GM21825 (cell line): ENCODE results near the gene AEN.
A peak's percentile ranks its signal among the peaks of the same experiment; 100 is the strongest.
"Not testable (repeated sequence)": the region's sequence is repeated elsewhere in the genome, so short reads cannot be mapped to it uniquely, and the experiment has no call there.

Experiments used
- ATAC-seq: cut with Tn5 transposase; IDR thresholded peaks from one replicate; pipeline ENCODE4 v1.9.1; 2021; ENCODE audit warnings: mild to moderate bottlenecking, moderate library complexity; ENCODE audit not compliant: unreplicated experiment

The AEN gene

DNA sequence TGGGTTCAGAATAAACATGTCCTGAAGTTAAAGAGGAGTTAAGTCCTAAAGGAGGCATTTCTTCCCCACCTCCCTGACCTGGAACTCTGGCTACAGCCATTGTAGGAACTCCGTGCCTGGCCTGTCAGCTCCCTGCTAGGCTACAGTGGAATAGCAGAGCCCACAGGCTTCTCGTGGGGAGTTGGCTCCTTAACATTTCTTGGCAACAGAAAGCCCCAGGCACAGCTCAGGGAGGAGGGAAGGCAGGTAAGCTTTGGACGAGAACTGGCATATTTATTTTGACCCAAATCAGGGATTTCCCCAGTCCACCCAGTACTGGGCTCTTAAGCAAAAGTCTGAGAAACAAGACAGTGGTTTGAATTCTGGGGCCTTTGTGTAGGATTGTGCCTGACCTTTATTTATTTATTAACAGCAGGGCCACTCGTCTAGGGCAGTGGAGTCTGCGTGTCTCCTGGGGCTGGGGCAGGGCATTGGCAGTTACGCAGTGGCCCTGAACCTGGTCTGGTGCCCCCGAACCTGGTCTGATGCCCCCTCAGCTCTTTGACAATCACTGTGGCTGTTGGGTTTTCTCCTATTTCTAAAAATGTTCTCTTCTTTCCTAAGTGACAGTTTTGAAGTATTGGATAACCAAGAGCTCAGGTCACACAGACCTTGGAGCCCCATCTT, 9.8 kb downstream of the AEN start:
- ATAC-seq = no peak

DNA sequence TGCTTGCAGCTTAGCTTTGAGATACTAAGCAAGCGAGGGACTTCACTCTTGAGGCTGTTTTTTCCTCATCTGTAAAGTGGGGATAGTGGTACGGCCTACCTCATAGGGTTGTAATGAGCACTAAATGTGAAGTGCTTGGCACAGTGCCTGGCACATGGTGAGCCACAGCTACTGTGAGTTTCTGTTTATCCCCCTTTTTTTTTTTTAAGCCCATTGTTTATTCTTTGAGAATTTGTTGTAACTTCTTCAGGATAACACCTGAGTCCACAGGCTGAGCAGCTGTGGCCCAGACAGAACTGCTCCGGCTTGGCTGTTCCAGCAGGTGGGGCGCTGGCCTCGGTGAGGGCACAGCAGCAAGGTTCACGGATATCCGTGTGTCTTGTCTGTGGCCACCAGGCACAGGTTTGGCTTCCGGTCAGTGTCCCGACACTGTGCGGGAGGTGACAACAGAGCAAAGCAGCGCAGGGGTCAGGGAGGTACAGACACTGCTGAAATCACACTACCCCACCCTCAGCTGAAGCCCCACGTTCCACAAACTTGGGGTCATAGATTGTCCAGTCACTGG, 10.4 kb downstream of the AEN start:
- no peak for ATAC-seq

GRCh38 chr15:88632797-88633196, 11.7 kb downstream of the AEN start:
- not testable (repeated sequence) for ATAC-seq

DNA sequence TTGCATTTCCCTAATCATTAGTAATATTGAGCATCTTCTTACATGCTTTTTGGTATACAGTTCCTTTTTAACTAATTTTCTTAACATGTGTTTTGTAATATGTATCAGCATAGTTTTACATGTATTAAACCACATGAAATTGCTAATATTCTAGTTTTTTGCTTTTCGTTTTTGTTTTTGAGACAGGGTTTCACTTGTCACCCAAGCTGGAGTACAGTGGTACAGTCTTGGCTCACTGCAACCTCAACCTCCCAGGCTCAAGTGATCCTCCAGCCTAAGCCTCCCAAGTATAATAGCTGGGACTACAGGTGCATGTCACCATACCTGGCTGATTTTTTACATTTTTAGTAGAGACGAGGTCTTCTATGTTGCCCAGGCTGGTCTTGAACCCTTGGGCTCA, 13.3 kb downstream of the AEN start:
- ATAC-seq = no peak

- ATAC-seq = peak; percentile 26
These were observed 14.2 kb downstream of the AEN start for GRCh38 chr15:88635318-88635717.

GRCh38 chr15:88636050-88636449, 14.9 kb downstream of the AEN start:
- ATAC-seq = no peak

DNA sequence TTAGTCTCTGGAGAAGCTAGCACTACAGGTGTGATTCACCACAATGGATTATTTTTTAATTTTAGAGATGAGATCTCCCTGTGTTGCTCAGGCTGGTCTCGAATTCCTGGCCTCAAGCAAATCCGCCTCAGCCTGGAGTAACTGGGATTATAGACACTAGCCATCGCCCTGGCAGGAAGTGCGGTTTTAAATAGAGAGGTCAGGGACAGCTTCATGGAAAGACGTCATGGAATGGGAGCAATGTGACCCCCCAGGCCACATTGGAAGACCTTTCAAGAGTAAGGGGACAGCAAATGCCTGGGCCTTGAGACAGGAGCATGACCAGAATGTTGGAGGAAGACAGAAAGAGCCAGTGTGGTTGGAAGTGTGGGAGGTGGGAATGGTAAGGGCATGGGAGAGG, 15.5 kb downstream of the AEN start:
- no peak for ATAC-seq

DNA sequence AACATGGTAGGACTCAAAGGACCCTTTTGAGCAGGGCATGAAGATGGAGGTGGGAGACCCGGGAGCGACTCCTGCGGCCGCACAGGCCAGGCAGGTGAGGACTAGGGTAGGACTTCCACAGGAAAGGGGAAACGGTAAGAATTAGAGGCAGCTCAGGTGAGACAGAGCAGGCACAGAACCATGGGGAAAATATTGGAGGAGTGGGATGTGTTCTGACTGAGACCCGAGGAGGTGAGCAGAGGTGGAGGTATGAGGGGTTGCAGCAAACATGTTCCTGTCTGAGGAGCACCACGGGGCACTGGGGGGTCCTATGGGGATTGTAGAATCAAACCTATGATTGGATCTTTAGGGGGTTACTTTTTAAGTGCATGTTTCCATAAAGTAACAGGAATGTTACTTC, 16.3 kb downstream of the AEN start:
- ATAC-seq = no peak

DNA sequence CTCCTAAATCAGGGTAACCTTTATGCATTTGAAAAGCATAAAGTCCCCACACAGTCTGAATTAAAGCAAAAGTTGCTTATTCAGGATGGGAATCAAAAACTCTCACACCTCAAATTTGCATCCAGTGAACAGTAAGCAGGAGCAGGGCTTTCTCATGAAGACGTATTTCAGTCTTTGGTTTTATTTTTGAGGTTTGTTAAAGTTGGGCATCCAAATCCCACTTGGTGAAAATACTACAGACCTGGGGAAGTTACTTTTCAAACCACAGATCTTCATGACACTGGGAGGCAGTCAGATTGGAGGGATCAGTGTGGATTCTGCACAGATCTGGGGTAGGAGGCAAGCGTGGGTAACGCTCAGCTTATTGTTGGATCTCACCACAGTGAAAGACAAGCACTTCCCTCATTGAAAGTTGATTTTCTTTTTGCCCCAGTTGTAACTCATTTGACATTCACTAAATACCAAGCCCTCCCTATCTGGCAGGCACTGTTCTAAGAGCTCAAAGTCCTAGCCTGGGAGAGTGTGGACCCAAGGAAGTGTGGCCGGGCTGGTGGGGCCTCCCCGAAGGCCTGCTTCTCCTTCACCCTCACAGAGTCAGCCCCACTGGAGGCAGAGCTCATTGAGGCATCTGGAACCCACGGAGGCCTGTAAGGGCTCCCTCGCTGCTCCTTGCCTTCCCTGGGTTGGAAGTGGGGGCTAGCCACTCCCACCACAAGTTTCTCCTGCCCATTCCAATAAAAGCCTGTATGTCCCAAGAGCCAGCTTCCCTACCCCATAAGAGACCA, 16.9 kb downstream of the AEN start:
- no peak for ATAC-seq

GRCh38 chr15:88638626-88639372, 17.7 kb downstream of the AEN start, which contains the start of gene ISG20:
Gene ISG20 (plus strand): TSS chr15:88639016. CDS start chr15:88639367, 351 bp downstream.
- ATAC-seq = peak; percentile 63

DNA sequence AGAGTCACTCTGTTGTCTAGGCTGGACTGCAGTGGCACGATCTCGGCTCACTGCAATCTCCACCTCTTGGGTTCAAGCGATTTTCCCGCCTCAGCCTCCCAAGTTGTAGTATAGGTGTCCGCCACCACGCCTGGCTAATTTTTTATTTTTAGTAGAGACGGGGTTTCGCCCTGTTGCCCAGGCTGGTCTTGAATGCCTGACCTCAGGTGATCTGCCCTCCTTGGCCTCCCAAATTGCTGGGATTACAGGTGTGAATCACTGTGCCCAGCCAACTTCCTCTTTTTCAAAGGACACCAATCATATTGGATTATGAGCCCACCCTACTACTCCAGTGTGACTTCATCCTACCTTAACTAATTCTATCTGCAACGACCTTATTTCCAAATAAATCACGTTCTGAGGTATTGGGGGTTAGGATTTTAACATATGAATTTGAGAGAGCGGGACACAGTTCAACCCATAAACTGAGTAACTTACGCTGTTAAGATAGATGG, 20.9 kb downstream of the AEN start:
- ATAC-seq = no peak

- not testable (repeated sequence) for ATAC-seq
These were observed 21.4 kb downstream of the AEN start for GRCh38 chr15:88642514-88642913.

DNA sequence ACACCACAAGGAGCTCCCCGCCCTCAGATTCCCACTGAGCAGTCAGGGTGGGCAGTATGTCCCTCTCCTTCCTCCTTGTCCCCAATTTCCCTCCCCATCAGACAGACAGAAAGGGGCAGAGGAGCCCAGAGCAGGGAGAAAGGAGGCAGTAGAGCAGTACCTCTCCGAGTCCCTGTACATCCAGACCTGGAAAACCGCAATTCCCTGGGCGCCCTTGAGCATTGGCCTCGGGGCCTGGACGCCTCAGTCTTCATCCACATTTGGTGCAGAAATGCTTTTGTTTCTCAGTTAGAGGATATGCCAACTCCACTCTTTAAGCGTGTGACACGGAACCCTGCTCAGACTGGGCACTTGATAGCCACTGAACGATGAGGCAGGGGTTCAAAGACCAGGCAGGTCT, 23.6 kb downstream of the AEN start:
- no peak for ATAC-seq

DNA sequence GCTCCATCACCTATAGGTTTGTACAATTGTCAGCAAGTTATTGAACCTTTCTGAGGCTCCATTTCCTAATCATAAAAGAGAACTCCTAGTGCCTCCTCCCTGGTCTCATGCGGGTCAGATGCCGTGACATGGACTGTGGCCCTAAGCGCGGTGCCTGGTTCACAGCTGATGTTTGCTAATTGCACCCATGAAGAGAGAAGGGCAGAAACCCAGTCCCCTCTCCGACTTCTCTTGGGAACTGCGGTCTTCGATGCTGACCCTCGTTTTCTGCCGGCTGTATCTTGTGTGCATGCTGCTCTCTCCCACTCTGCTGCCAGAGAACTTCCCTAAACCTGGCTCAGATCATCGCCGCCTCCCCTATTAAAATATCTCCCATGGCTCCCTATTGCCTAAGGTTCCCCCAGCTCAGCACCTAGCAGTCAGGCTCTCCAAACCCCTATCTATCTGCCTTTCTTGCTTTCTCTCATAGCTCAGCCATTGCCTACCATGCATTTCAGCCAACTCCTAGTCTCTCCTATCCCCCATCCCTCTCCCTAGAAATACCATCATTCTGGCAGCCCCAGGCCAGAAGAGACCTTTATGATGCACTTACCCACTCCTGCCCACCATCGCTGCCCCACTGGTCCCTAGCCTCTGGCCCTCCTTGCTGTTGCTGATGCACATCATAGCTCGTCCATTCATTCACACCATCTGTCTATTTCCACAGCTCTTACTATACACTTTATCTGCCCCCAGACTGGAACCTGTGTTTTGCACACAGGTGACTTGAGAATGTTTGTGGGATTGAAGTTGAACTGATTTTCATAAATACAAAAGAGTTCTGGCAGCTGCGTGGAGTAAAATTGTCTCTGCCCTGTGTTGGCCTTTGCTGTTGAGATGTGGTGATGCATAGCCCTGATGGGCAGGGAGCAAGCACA, 24.3 kb downstream of the AEN start:
- ATAC-seq = no peak

DNA sequence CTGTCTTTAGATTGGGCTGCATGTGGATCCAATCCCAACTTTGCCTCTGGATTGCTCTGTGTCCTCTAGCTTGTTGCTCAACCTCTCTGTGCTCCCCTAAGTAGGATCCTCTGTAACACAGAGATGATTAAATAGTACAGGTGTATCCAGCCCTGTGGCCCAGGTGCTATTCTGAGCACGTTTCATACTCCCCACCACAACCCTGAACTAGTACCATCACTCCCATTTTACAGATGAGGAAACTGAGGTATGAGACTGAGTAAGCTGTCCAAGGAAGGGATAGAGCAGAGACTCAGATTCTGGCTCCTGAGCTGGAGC, 24.9 kb downstream of the AEN start:
- ATAC-seq = no peak

DNA sequence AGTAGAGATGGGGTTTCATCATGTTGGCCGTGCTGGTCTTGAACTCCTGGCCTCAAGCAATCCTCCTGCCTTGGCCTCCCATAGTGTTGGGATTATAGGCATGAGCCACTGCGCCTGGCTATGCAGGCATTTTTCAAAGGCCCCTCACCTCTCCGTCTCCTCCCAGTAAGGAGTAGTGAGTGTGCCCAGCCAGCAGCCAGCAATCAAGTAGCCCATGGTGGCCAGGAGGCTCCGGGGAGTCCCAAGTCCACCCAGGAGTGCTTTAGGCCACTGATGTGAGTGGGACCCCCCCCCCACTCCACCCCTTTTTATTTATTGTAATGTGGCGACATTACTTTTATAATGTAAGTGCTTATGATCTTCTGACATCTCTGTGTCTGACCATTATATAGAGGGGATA, 25.8 kb downstream of the AEN start:
- no peak for ATAC-seq

DNA sequence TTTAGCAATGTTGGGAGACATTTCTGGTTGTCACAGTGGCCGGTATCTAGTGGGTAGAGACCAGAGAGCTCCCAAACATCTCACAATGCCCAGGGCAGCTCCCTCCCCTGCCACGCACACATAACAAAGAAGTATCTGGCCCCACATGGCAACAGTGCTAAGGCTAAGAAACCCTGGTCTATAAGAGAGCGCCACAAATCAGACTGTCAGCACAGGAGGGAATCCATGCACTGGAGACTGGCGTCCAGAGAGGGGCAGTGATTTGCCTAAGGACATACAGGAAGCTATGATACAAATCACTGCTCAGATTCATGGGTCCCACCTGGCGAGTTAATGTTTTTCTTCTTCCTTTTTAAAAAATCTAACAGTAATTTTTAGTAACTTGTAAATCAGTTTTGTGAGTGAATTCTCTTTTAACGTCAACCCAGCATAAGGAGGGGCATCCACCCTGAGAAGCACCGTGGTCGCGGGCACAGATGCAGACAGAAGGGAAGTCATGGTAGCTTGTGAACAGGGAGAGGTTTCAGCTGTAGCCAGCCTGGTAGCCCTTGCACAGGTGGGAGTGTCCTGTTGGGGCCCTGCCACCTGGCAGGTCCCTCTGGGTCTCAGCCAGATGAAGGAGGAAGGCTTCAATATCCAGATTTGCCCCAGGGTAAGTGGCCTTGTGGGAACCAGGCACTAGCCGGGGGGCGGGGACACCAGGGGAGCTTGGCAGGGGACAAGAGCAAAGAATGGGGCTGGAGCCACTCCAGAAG, 26.4 kb downstream of the AEN start:
- no peak for ATAC-seq

- no peak for ATAC-seq
These were observed 27.4 kb downstream of the AEN start for GRCh38 chr15:88648357-88649214.

- ATAC-seq = peak; percentile 57
These were observed 28.2 kb downstream of the AEN start for GRCh38 chr15:88649286-88649733.
